ENCODE results near the gene BACH2.

Gene BACH2

GRCh38 chr6:90329386-90330077 lies 32.9 kb upstream of the BACH2 start:
- no peak overlapping the region for H3K4me3 ChIP-seq (ENCODE audit: low read depth, low read length)
- DNase-seq (ENCODE audit: low read depth, low spot score) = no peak
- in situ Hi-C loops (cut with HindIII; ENCODE audit: low sequenced_read_pairs) = no loop called here
- TF ChIP-seq CTCF (IDR thresholded peaks at IDR 0.05; ENCODE audit: low read depth, low read length) = no peak

- peak; percentile 6 for DNase-seq (ENCODE audit: low read depth, low spot score)
- no peak overlapping the region for H3K4me3 ChIP-seq (ENCODE audit: low read depth, low read length)
- in situ Hi-C loops (cut with HindIII; ENCODE audit: low sequenced_read_pairs) = no loop called here
- TF ChIP-seq CTCF (IDR thresholded peaks at IDR 0.05; ENCODE audit: low read depth, low read length) = no peak
Observed at GRCh38 chr6:90328004-90328403, 31.4 kb upstream of the BACH2 start.

- DNase-seq (ENCODE audit: low read depth, low spot score) = no peak
- in situ Hi-C loops (cut with HindIII; ENCODE audit: low sequenced_read_pairs) = no loop called here
- TF ChIP-seq CTCF (IDR thresholded peaks at IDR 0.05; ENCODE audit: low read depth, low read length) = no peak
- no peak overlapping the region for H3K4me3 ChIP-seq (ENCODE audit: low read depth, low read length)
Observed at GRCh38 chr6:90326404-90327057, 29.9 kb upstream of the BACH2 start.

- no peak for TF ChIP-seq CTCF (IDR thresholded peaks at IDR 0.05; ENCODE audit: low read depth, low read length)
Observed at GRCh38 chr6:90323706-90324105, 27.1 kb upstream of the BACH2 start.

GRCh38 chr6:90322976-90323474 lies 26.4 kb upstream of the BACH2 start:
- in situ Hi-C loops (cut with HindIII; ENCODE audit: low sequenced_read_pairs) = no loop called here
- no peak for TF ChIP-seq CTCF (IDR thresholded peaks at IDR 0.05; ENCODE audit: low read depth, low read length)
- H3K4me3 ChIP-seq (ENCODE audit: low read depth, low read length) = no peak overlapping the region

More at GRCh38 chr6:90323706-90324105, 27.1 kb upstream of the BACH2 start:
- in situ Hi-C loops (cut with HindIII; ENCODE audit: low sequenced_read_pairs) = no loop called here
- no peak overlapping the region for H3K4me3 ChIP-seq (ENCODE audit: low read depth, low read length)
- DNase-seq (ENCODE audit: low read depth, low spot score) = no peak

GRCh38 chr6:90319979-90320685 lies 23.5 kb upstream of the BACH2 start:
- TF ChIP-seq CTCF (IDR thresholded peaks at IDR 0.05; ENCODE audit: low read depth, low read length) = no peak

More at GRCh38 chr6:90322976-90323474, 26.4 kb upstream of the BACH2 start:
- DNase-seq (ENCODE audit: low read depth, low spot score) = no peak

More at GRCh38 chr6:90319979-90320685, 23.5 kb upstream of the BACH2 start:
- no peak for DNase-seq (ENCODE audit: low read depth, low spot score)
- in situ Hi-C loops (cut with HindIII; ENCODE audit: low sequenced_read_pairs) = no loop called here
- no peak overlapping the region for H3K4me3 ChIP-seq (ENCODE audit: low read depth, low read length)
